Measurements from ENCODE around the gene REEP5.

Gene REEP5

DNA sequence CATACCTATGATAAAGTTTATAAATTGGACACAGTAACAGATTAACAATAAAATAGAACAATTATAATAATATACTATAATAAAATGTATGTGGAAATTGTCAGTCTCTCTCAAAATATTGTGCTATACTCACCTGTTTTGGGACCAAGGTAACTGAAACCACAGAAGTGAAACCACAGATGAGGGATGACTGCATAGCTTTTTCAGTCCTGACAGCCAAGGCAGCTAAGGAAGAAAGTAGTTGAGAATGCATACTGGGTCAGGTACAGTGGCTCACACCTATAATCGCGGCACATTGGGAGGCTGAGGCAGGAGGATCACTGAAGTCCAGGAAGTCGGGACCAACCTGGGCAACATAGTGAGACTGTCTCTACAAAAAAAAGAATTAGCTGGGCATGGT lies 52.1 kb downstream of the REEP5 start:
- no peak for TF ChIP-seq CTCF (IDR thresholded peaks at IDR 0.05)
- Histone ChIP-seq H3K4me3 (no peak overlapping the region), H3K27ac (no peak overlapping the region)
- no peak for DNase-seq (ENCODE audit: low spot score)

- DNase-seq (ENCODE audit: low spot score) = no peak
- H3K27ac ChIP-seq = no peak overlapping the region
- TF ChIP-seq CTCF (IDR thresholded peaks at IDR 0.05) = no peak
- no peak overlapping the region for H3K4me3 ChIP-seq
Observed at GRCh38 chr5:112867411-112867810, 54.6 kb downstream of the REEP5 start.

DNA sequence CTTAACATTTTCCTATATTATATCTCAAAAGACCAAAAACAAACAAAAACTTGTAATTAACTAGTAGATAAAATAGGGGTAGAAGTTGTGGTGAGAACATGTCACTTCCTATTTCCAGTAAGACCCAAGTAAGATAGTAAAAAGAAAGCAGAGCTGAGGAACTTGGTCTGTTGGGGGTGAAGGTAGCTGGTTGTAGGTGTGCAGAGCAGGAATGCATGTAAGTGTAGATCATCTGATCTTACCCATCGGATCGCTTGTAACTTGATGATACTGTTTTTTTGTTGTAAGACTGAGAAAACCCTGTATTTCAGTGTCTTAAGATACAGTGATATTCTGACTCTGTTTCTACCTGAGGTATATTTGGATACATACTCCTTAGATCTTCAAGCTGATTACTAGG lies 55.3 kb downstream of the REEP5 start:
- H3K27ac ChIP-seq = no peak overlapping the region
- no peak for TF ChIP-seq CTCF (IDR thresholded peaks at IDR 0.05)
- no peak for DNase-seq (ENCODE audit: low spot score)
- no peak overlapping the region for H3K4me3 ChIP-seq

DNA sequence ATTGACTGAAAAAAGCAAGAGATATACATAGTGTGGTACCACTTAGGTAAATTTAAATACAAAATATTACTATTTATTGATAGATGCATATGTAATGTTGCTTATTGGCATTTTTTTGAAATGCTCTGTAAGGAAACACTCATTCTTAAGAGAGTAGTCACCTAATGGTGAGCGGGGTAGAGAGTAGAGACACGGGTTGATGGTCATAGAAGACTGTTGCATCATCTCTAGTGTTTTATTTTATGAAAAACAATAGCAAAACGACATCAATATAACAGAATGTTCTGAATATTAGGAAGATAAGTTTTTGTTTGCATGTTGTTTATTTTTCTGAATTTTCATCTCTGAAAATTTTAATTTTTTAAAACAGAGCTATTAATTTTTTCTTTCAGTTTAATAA lies 56.9 kb downstream of the REEP5 start:
- no peak overlapping the region for H3K27ac ChIP-seq
- H3K4me3 ChIP-seq = no peak overlapping the region
- TF ChIP-seq CTCF (IDR thresholded peaks at IDR 0.05) = no peak
- no peak for DNase-seq (ENCODE audit: low spot score)

DNA sequence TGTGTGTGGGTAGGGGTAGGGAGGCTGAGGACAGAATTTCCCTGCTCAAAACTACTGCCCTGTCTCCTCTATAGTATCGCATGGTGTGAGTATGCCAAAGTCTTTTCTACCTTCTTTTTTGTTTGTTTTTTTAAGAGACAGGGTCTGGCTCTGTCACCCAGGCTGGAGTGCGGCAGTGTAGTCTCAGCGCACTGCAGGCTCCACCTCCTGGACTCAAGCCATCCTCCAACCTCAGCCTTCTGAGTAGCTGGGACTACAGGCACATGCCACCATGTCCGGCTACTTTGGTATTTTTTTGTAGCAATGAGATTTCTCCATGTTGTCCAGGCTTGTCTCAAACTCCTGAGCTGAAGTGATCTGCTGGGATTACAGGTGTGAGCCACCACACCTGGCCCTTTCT lies 58.5 kb downstream of the REEP5 start:
- no peak for TF ChIP-seq CTCF (IDR thresholded peaks at IDR 0.05)
- H3K4me3 ChIP-seq = peak overlapping the region; percentile 1
- DNase-seq (ENCODE audit: low spot score) = no peak
- no peak overlapping the region for H3K27ac ChIP-seq

DNA sequence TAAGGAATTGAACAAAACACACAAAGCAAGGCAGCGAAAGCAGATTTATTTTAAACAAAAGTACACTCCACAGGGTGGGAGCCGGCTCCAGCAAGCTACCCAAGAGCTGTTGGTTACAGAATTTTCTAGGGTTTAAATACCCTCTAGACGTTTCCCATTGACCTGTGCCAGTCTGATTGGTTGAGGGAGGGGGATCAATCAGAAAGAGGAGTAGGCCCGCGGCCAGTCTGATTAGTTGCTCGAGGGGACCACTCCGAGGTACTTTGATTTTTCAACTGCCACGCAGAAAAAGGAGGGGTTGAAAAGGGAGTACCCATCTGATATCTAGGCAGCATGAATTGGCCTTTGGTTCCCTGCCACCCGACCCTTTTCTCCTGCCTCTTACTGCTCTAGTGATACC lies 59.9 kb downstream of the REEP5 start:
- DNase-seq (ENCODE audit: low spot score) = no peak
- TF ChIP-seq CTCF (IDR thresholded peaks at IDR 0.05) = no peak
- H3K27ac ChIP-seq = no peak overlapping the region
- H3K4me3 ChIP-seq = peak overlapping the region; percentile 82

DNA sequence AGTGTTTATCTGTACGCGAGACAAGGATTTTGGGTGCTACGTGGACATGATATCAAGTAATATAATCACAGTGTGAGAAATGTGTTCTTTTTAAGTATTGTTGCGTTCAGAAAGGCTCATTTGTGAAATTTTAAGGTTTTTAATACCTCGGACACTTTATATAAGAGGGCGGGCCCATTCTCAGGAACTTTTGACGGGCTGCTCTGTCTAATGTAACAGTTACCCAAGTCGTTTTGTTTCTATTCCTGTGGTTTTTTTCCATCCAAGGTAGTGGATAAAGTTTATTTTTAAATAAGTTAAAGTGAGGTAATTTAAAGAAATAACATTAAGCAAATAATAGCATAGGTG lies 60.4 kb downstream of the REEP5 start:
- Histone ChIP-seq H3K4me3 (peak overlapping the region; percentile 82), H3K27ac (peak overlapping the region; percentile 74 to 78)
- no peak for DNase-seq (ENCODE audit: low spot score)
- no peak for TF ChIP-seq CTCF (IDR thresholded peaks at IDR 0.05)
